HG03460 (cell line): ENCODE data around the gene ANKIB1.
"Not testable (repeated sequence)": the region's sequence is repeated elsewhere in the genome, so short reads cannot be mapped to it uniquely, and the experiment has no call there.

Experiments
- ATAC-seq: cut with Tn5 transposase; IDR thresholded peaks from one replicate; pipeline ENCODE4 v1.9.1; 2021; ENCODE audit not compliant: unreplicated experiment

The ANKIB1 gene

GRCh38 chr7:92442720-92443119 lies 196.9 kb downstream of the ANKIB1 start:
- ATAC-seq, result not testable (repeated sequence)

- ATAC-seq, result no peak
These were observed 201.1 kb downstream of the ANKIB1 start for GRCh38 chr7:92446869-92447344.

GRCh38 chr7:92447345-92448204 lies 201.8 kb downstream of the ANKIB1 start, which contains the start of gene GATAD1:
Gene GATAD1 (plus strand): TSS chr7:92447482. CDS start chr7:92447730, 248 bp downstream.
- peak; percentile 86 for ATAC-seq

GRCh38 chr7:92448205-92448747 lies 202.5 kb downstream of the ANKIB1 start:
- peak; percentile 35 for ATAC-seq
